ENCODE measurements around the gene RCAN3.
"Not testable (repeated sequence)": the region's sequence is repeated elsewhere in the genome, so short reads cannot be mapped to it uniquely, and the experiment has no call there.

The RCAN3 gene

GRCh38 chr1:24515671-24516209 is 13.1 kb downstream of the RCAN3 start:
- not testable (repeated sequence) for DNase-seq

GRCh38 chr1:24516506-24516905 is 13.9 kb downstream of the RCAN3 start:
- DNase-seq = no peak

GRCh38 chr1:24517898-24518297 is 15.3 kb downstream of the RCAN3 start:
- DNase-seq = no peak

- DNase-seq = not testable (repeated sequence)
Measured at GRCh38 chr1:24520282-24520681, 17.6 kb downstream of the RCAN3 start.

GRCh38 chr1:24525606-24526005 is 23.0 kb downstream of the RCAN3 start:
- no peak for DNase-seq

GRCh38 chr1:24526045-24526444 is 23.4 kb downstream of the RCAN3 start:
- no peak for DNase-seq

- DNase-seq = peak; percentile 59
Measured at GRCh38 chr1:24526940-24527542, 24.4 kb downstream of the RCAN3 start.

- DNase-seq = no peak
Measured at GRCh38 chr1:24528744-24529143, 26.1 kb downstream of the RCAN3 start.

GRCh38 chr1:24529292-24529691 is 26.7 kb downstream of the RCAN3 start:
- not testable (repeated sequence) for DNase-seq

- DNase-seq = peak; percentile 74
Measured at GRCh38 chr1:24535021-24535424, 32.4 kb downstream of the RCAN3 start.

- DNase-seq = no peak
Measured at GRCh38 chr1:24535778-24536177, 33.1 kb downstream of the RCAN3 start.

- DNase-seq = peak; percentile 69
Measured at GRCh38 chr1:24536391-24536840, 33.8 kb downstream of the RCAN3 start.

- DNase-seq = peak; percentile 23
Measured at GRCh38 chr1:24540051-24540905, 37.6 kb downstream of the RCAN3 start.

GRCh38 chr1:24540906-24541710 is 38.5 kb downstream of the RCAN3 start:
- peak; percentile 33 for DNase-seq

GRCh38 chr1:24541711-24542346 is 39.2 kb downstream of the RCAN3 start:
- DNase-seq = no peak

GRCh38 chr1:24544239-24544638 is 41.6 kb downstream of the RCAN3 start:
- DNase-seq = no peak

- DNase-seq = no peak
Measured at GRCh38 chr1:24545662-24546061, 43.0 kb downstream of the RCAN3 start.

GRCh38 chr1:24547195-24547594 is 44.6 kb downstream of the RCAN3 start:
- no peak for DNase-seq

- no peak for DNase-seq
Measured at GRCh38 chr1:24548070-24548469, 45.4 kb downstream of the RCAN3 start.

- not testable (repeated sequence) for DNase-seq
Measured at GRCh38 chr1:24549210-24549609, 46.6 kb downstream of the RCAN3 start.

GRCh38 chr1:24551290-24551959 is 48.8 kb downstream of the RCAN3 start:
- DNase-seq = no peak

GRCh38 chr1:24551960-24552571 is 49.4 kb downstream of the RCAN3 start:
- DNase-seq = no peak

All from CD4-positive, alpha-beta T cell treated with Interleukin-4 for 4 hours (primary cell).